ENCODE data around the gene KCTD11. TPM values are rescaled to one million over a fixed set of nuclear protein-coding genes. Genes with fewer than 3 reads are reported as not detected.

Gene KCTD11
- total and polyA plus RNA-seq, 2 of the 13 experiments (the other 11 are each of a cell fraction or from before 2014, with no cell fraction given), result 1.6 to 2.6 TPM

DNA sequence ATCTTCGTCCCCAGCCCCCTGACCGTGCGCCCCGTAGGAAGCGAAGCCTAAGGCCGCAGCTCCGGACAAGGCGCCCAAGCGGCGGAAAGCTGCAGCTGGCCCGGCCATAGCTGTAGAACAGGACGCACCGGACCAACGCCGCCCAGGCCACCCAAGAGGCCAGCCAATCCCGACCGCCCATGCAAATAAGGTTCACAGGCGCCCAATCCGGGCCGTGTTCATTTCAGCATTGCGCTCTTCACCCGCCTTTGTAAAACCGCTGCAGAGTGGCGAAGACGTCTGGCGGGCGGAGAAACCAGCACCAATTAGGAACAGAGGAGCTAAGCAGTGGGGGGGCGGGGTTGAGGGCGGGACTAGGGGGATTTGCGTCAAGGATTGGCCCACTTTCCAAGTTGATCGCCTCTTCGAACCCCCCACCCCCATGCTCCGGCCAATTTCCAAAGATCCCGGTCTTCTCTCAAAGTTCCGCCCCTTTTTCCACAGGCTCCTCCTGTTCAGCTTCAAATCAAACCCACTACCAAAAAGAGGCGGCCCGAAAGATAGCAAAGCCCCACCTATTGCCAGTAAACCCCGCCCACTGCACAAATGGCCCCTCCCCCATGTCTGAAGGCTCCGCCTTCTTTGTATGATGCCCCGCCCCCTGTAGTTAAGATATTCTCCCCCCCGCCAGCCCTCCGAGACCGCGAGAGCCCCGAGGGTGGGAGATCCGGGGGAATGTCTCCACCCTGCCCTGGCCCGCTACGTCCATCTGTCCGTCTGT, 52.2 kb downstream of the KCTD11 start, which contains the start of gene TMEM256 (continued):
- TF ChIP-seq, protein P1, sequence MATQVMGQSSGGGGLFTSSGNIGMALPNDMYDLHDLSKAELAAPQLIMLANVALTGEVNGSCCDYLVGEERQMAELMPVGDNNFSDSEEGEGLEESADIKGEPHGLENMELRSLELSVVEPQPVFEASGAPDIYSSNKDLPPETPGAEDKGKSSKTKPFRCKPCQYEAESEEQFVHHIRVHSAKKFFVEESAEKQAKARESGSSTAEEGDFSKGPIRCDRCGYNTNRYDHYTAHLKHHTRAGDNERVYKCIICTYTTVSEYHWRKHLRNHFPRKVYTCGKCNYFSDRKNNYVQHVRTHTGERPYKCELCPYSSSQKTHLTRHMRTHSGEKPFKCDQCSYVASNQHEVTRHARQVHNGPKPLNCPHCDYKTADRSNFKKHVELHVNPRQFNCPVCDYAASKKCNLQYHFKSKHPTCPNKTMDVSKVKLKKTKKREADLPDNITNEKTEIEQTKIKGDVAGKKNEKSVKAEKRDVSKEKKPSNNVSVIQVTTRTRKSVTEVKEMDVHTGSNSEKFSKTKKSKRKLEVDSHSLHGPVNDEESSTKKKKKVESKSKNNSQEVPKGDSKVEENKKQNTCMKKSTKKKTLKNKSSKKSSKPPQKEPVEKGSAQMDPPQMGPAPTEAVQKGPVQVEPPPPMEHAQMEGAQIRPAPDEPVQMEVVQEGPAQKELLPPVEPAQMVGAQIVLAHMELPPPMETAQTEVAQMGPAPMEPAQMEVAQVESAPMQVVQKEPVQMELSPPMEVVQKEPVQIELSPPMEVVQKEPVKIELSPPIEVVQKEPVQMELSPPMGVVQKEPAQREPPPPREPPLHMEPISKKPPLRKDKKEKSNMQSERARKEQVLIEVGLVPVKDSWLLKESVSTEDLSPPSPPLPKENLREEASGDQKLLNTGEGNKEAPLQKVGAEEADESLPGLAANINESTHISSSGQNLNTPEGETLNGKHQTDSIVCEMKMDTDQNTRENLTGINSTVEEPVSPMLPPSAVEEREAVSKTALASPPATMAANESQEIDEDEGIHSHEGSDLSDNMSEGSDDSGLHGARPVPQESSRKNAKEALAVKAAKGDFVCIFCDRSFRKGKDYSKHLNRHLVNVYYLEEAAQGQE (IDR thresholded peaks at IDR 0.05; ENCODE audit: borderline replicate concordance in 1 of 2, low read depth in 1 of 2, low read length in 2 of 2), result peak in 1 of 2 experiments; percentile 25; a peak in 1 of 4 replicates
- TF ChIP-seq ZBTB7B (CRISPR knock-in tag; IDR thresholded peaks at IDR 0.05) (no peak), ZNF274 (CRISPR knock-in tag; IDR thresholded peaks at IDR 0.05) (peak; percentile 76; the same call in 1 of the 2 replicates), ZNF564 (CRISPR knock-in tag; IDR thresholded peaks at IDR 0.05) (no peak), ATF3 (CRISPR knock-in tag; IDR thresholded peaks at IDR 0.05) (0 out of 2 replicates have a peak, but pooled peaks have one; percentile 16), HDAC1 (CRISPR knock-in tag; IDR thresholded peaks at IDR 0.05) (peak; percentile 22; the same call in 1 of the 2 replicates), KDM5A (IDR thresholded peaks at IDR 0.05; ENCODE audit: borderline replicate concordance, low read length) (peak; percentile 60; the same call in 1 of the 2 replicates), SIN3A (IDR thresholded peaks at IDR 0.05; ENCODE audit: borderline replicate concordance, low read depth, low read length) (no peak; the same call in 1 of the 2 replicates), CENPX (CRISPR knock-in tag; IDR thresholded peaks at IDR 0.05) (no peak), ZNF451 (CRISPR knock-in tag; IDR thresholded peaks at IDR 0.05) (0 out of 2 replicates have a peak, but pooled peaks have one; percentile 35), CHD2 (IDR thresholded peaks at IDR 0.05; ENCODE audit: low read depth, low read length) (peak; percentile 85), NFYC (CRISPR knock-in tag; IDR thresholded peaks at IDR 0.05) (peak; percentile 91), ZNF235 (CRISPR knock-in tag; IDR thresholded peaks at IDR 0.05; ENCODE audit: borderline replicate concordance) (0 out of 2 replicates have a peak, but pooled peaks have one; percentile 29), HOXA9 (CRISPR knock-in tag; IDR thresholded peaks at IDR 0.05; ENCODE audit: borderline replicate concordance) (no peak), TBX3 (IDR thresholded peaks at IDR 0.05; ENCODE audit: borderline replicate concordance) (peak; percentile 74), ZBTB43 (CRISPR knock-in tag; conservative IDR thresholded peaks at IDR 0.05) (0 out of 2 replicates have a peak, but pooled peaks have one; percentile 28), ZBTB25 (CRISPR knock-in tag; IDR thresholded peaks at IDR 0.05) (0 out of 2 replicates have a peak, but pooled peaks have one; percentile 19)
- TF ChIP-seq, protein P2, sequence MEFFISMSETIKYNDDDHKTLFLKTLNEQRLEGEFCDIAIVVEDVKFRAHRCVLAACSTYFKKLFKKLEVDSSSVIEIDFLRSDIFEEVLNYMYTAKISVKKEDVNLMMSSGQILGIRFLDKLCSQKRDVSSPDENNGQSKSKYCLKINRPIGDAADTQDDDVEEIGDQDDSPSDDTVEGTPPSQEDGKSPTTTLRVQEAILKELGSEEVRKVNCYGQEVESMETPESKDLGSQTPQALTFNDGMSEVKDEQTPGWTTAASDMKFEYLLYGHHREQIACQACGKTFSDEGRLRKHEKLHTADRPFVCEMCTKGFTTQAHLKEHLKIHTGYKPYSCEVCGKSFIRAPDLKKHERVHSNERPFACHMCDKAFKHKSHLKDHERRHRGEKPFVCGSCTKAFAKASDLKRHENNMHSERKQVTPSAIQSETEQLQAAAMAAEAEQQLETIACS (CRISPR knock-in tag; IDR thresholded peaks at IDR 0.05), result no peak
- TF ChIP-seq, protein P3, sequence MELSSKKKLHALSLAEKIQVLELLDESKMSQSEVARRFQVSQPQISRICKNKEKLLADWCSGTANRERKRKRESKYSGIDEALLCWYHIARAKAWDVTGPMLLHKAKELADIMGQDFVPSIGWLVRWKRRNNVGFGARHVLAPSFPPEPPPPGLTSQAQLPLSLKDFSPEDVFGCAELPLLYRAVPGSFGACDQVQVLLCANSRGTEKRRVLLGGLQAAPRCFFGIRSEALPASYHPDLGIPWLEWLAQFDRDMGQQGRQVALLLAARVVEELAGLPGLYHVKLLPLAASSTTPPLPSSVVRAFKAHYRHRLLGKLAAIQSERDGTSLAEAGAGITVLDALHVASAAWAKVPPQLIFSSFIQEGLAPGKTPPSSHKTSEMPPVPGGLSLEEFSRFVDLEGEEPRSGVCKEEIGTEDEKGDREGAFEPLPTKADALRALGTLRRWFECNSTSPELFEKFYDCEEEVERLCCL (CRISPR knock-in tag; IDR thresholded peaks at IDR 0.05; ENCODE audit: borderline replicate concordance), result no peak
